H1 (cell line): ENCODE measurements around the gene GCM1. TPM values are rescaled to one million over a fixed set of nuclear protein-coding genes. Genes with fewer than 3 reads are reported as not detected.

ENCODE experiments used
- CTCF ChIA-PET: fragments of 300-600 bp; sonication (Branson Sonifier 250); formaldehyde crosslinking; loops from one replicate; lab custom pipeline; 2021; ENCODE audit not compliant: partially characterized antibody; lab: Charles Lee
- POLR2A ChIA-PET: fragments of 300-600 bp; sonication (Branson Sonifier 250); formaldehyde crosslinking; loops from one replicate; lab custom pipeline; 2021; ENCODE audit warnings: inconsistent platforms; ENCODE audit not compliant: partially characterized antibody; lab: Charles Lee
- DNase-seq, 2 experiments: peaks; one replicate each; pipeline versions ENCODE4 v3.0.0 to v3.0.0-alpha.2; 2010 to 2022; ENCODE audit warnings: low spot score in 2 of 2, low read depth in 1 of 2, mixed read lengths in 1 of 2
- FAIRE-seq: peaks from 2 replicates; lab custom pipeline; 2011; peaks lifted over from hg19 to GRCh38; lab: Jason Lieb, UNC
- H2AFZ ChIP-seq: 2 replicates; pipeline ENCODE4 v1.8.1; 2012; ENCODE audit warnings: low read length, inconsistent platforms
- H2AK5ac ChIP-seq: 2 replicates; pipeline ENCODE4 v1.6.1; 2013; ENCODE audit warnings: low read depth, low read length
- H2BK120ac ChIP-seq: replicated peaks from 2 replicates; pipeline ENCODE3; 2013; ENCODE audit warnings: low read depth, low read length, inconsistent platforms
- H2BK12ac ChIP-seq: 2 replicates; pipeline ENCODE4 v1.6.1; 2013; ENCODE audit warnings: low read depth, low read length
- H2BK15ac ChIP-seq: 2 replicates; pipeline ENCODE4 v1.6.1; 2013; ENCODE audit warnings: low read length
- H2BK20ac ChIP-seq: 2 replicates; pipeline ENCODE4 v1.6.1; 2013; ENCODE audit warnings: low read length
- H2BK5ac ChIP-seq: 2 replicates; pipeline ENCODE4 v1.6.1; 2013; ENCODE audit warnings: low read depth, low read length
- H3K14ac ChIP-seq: 2 replicates; pipeline ENCODE4 v1.6.1; 2013; ENCODE audit warnings: inconsistent platforms; ENCODE audit not compliant: insufficient read length
- H3K18ac ChIP-seq: 2 replicates; pipeline ENCODE4 v1.6.1; 2013; ENCODE audit warnings: low read length; ENCODE audit errors: extremely low read depth
- H3K23ac ChIP-seq: 2 replicates; pipeline ENCODE4 v1.6.1; 2013; ENCODE audit warnings: inconsistent platforms; ENCODE audit not compliant: insufficient read length
- H3K23me2 ChIP-seq: 2 replicates; pipeline ENCODE4 v1.6.1; 2013; ENCODE audit warnings: low read depth, low read length
- H3K27ac ChIP-seq: 2 replicates; pipeline ENCODE4 v1.6.1; 2011; ENCODE audit warnings: low read depth, low read length, inconsistent platforms
- H3K27me3 ChIP-seq, 4 experiments: replicated peaks in 1 of 4; 1 replicate in 1 of 4; 2 replicates in 3 of 4; pipeline versions ENCODE4 v1.6.1 to v1.8.1; 2011 to 2013; ENCODE audit warnings: low read length in 3 of 4, mild to moderate bottlenecking in 3 of 4, inconsistent platforms in 2 of 4, mixed read lengths in 2 of 4, moderate library complexity in 1 of 4; ENCODE audit not compliant: control insufficient read depth in 3 of 4, insufficient read depth in 3 of 4; ENCODE audit errors: extremely low read depth in 1 of 4
- H3K36me3 ChIP-seq, 4 experiments: 2 replicates each; pipeline versions ENCODE4 v1.6.1 to v1.8.1; 2011 to 2013; ENCODE audit warnings: mild to moderate bottlenecking in 4 of 4, low read length in 3 of 4, moderate library complexity in 2 of 4, control low read depth in 1 of 4, inconsistent platforms in 1 of 4; ENCODE audit not compliant: insufficient read depth in 4 of 4, control insufficient read depth in 2 of 4
- H3K4ac ChIP-seq: replicated peaks from 2 replicates; pipeline ENCODE3; 2013; ENCODE audit warnings: low read length, low read depth, mixed read lengths, inconsistent platforms; ENCODE audit not compliant: insufficient read length
- H3K4me1 ChIP-seq, 4 experiments: replicated peaks in 1 of 4; 1 replicate in 1 of 4; 2 replicates in 3 of 4; pipeline versions ENCODE4 v1.6.1 to v1.8.1; 2011 to 2013; ENCODE audit warnings: low read length in 3 of 4, inconsistent platforms in 2 of 4, mixed read lengths in 1 of 4; ENCODE audit not compliant: insufficient read depth in 4 of 4, control insufficient read depth in 3 of 4
- H3K4me2 ChIP-seq, 2 experiments: 2 replicates each; pipeline versions ENCODE4 v1.6.1 to v1.8.1; 2011 to 2013; ENCODE audit warnings: low read depth in 2 of 2, low read length in 2 of 2, control low read depth in 1 of 2, inconsistent platforms in 1 of 2, mild to moderate bottlenecking in 1 of 2; ENCODE audit not compliant: insufficient read depth in 1 of 2
- H3K4me3 ChIP-seq, 4 experiments: fragments of 200-600, 300-600 bp in 1 of 4; sonication (generic), shearing (Covaris generic), sonication (Bioruptor Twin) in 1 of 4; 2 replicates each; pipeline versions ENCODE4 v1.5.1 to v1.8.1; 2011 to 2016; ENCODE audit warnings: low read length in 4 of 4, low read depth in 3 of 4, control low read depth in 2 of 4, inconsistent platforms in 2 of 4, mild to moderate bottlenecking in 2 of 4, mixed read lengths in 1 of 4, moderate library complexity in 1 of 4; ENCODE audit not compliant: insufficient read depth in 2 of 4; ENCODE audit errors: extremely low read depth in 1 of 4
- H3K56ac ChIP-seq: replicated peaks from 2 replicates; pipeline ENCODE3; 2013; ENCODE audit warnings: low read depth, mild to moderate bottlenecking, mixed read lengths, low read length, inconsistent platforms; ENCODE audit not compliant: insufficient read length
- H3K79me1 ChIP-seq: 2 replicates; pipeline ENCODE4 v1.6.1; 2013; ENCODE audit warnings: low read depth, low read length, control low read depth
- H3K79me2 ChIP-seq, 2 experiments: 2 replicates each; pipeline versions ENCODE4 v1.6.1 to v1.8.1; 2012 to 2013; ENCODE audit warnings: low read length in 2 of 2, mild to moderate bottlenecking in 2 of 2, inconsistent platforms in 1 of 2; ENCODE audit not compliant: insufficient read depth in 2 of 2, control insufficient read depth in 1 of 2
- H3K9ac ChIP-seq, 4 experiments: replicated peaks in 1 of 4; 1 replicate in 1 of 4; 2 replicates in 3 of 4; pipeline versions ENCODE4 v1.6.1 to v1.8.1; 2011 to 2013; ENCODE audit warnings: low read depth in 3 of 4, low read length in 3 of 4, control low read depth in 2 of 4, mild to moderate bottlenecking in 2 of 4, moderate library complexity in 2 of 4, inconsistent platforms in 1 of 4; ENCODE audit errors: extremely low read depth in 1 of 4
- H3K9me3 ChIP-seq, 2 experiments: 2 replicates each; pipeline versions ENCODE4 v1.6.1 to v1.8.1; 2012 to 2013; ENCODE audit warnings: mild to moderate bottlenecking in 2 of 2, moderate library complexity in 2 of 2, control low read depth in 1 of 2, inconsistent platforms in 1 of 2, low read depth in 1 of 2, low read length in 1 of 2, mixed read lengths in 1 of 2; ENCODE audit not compliant: insufficient read depth in 2 of 2
- H4K20me1 ChIP-seq, 2 experiments: replicated peaks in 1 of 2; 2 replicates each; pipeline versions ENCODE3 to v1.8.1; 2011 to 2013; ENCODE audit warnings: inconsistent platforms in 2 of 2, low read length in 2 of 2, mild to moderate bottlenecking in 1 of 2; ENCODE audit not compliant: insufficient read depth in 2 of 2, control insufficient read depth in 1 of 2
- H4K5ac ChIP-seq: 2 replicates; pipeline ENCODE4 v1.6.1; 2013; ENCODE audit warnings: low read length, low read depth, mixed read lengths, inconsistent platforms; ENCODE audit not compliant: insufficient read length
- H4K8ac ChIP-seq: 2 replicates; pipeline ENCODE4 v1.8.0; 2013; ENCODE audit warnings: mild to moderate bottlenecking, moderate library complexity, low read length, inconsistent platforms; ENCODE audit not compliant: insufficient read depth; ENCODE audit errors: extremely low read depth
- H4K91ac ChIP-seq: replicated peaks from 2 replicates; pipeline ENCODE3; 2013; ENCODE audit warnings: low read length, mixed read lengths, inconsistent platforms; ENCODE audit not compliant: insufficient read length
- BRCA1 ChIP-seq: IDR thresholded peaks from 2 replicates; pipeline ENCODE4 v1.6.1; 2012; ENCODE audit warnings: low read depth, low read length, improper control_type of control experiment
- CEBPB ChIP-seq: IDR thresholded peaks from 2 replicates; pipeline ENCODE4 v1.6.1; 2012; ENCODE audit warnings: low read depth, low read length
- CHD1 ChIP-seq: IDR thresholded peaks from 2 replicates; pipeline ENCODE4 v1.6.1; 2012; ENCODE audit warnings: low read depth, low read length, improper control_type of control experiment
- CHD2 ChIP-seq: IDR thresholded peaks from 2 replicates; pipeline ENCODE4 v1.6.1; 2012; ENCODE audit warnings: low read length, improper control_type of control experiment
- GTF2F1 ChIP-seq: IDR thresholded peaks from 2 replicates; pipeline ENCODE4 v1.6.1; 2012; ENCODE audit warnings: low read depth, low read length, improper control_type of control experiment, borderline replicate concordance
- KDM1A ChIP-seq: fragments of 200-600, 300-600 bp; sonication (generic); IDR thresholded peaks from 2 replicates; pipeline ENCODE4 v1.7.1; 2016; ENCODE audit warnings: mild to moderate bottlenecking, low read length, borderline replicate concordance
- NANOG ChIP-seq: IDR thresholded peaks from 2 replicates; pipeline ENCODE4 v1.6.1; 2011; ENCODE audit warnings: low read length, low read depth, mild to moderate bottlenecking, inconsistent platforms; ENCODE audit not compliant: insufficient read depth, poor library complexity, severe bottlenecking
- POLR2A ChIP-seq, 2 experiments: IDR thresholded peaks; 1 replicate in 1 of 2; 2 replicates in 1 of 2; pipeline ENCODE4 v1.6.1; 2011; ENCODE audit warnings: low read depth in 2 of 2, low read length in 2 of 2, mild to moderate bottlenecking in 2 of 2; ENCODE audit errors: control extremely low read depth in 1 of 2
- POLR2AphosphoS5 ChIP-seq: IDR thresholded peaks from 2 replicates; pipeline ENCODE4 v1.6.1; 2011; ENCODE audit warnings: low read depth, low read length
- RBBP5 ChIP-seq: IDR thresholded peaks from 2 replicates; pipeline ENCODE4 v1.7.1; 2012; ENCODE audit warnings: low read depth, mild to moderate bottlenecking, inconsistent platforms, low read length, moderate library complexity, borderline replicate concordance
- SRF ChIP-seq: IDR thresholded peaks from 2 replicates; pipeline ENCODE4 v1.6.1; 2011; ENCODE audit warnings: mild to moderate bottlenecking, low read depth, low read length, moderate library complexity
- TBP ChIP-seq: IDR thresholded peaks from 2 replicates; pipeline ENCODE4 v1.6.1; 2011; ENCODE audit warnings: low read depth, low read length, improper control_type of control experiment
- YY1 ChIP-seq: IDR thresholded peaks from 2 replicates; pipeline ENCODE4 v1.6.1; 2011; ENCODE audit warnings: low read depth, mild to moderate bottlenecking, low read length
- WGBS, 2 experiments: shearing (Covaris generic) in 1 of 2; methylation state at CpG; one replicate each; pipeline versions ENCODE4 v1.1.6 to v1.1.7; 2013 to 2015; ENCODE audit warnings: low lambda C conversion rate in 2 of 2, mixed read lengths in 2 of 2, inconsistent platforms in 1 of 2, low coverage in 1 of 2, missing lambda C conversion rate in 1 of 2; ENCODE audit not compliant: insufficient replicate concordance in 2 of 2, insufficient coverage in 1 of 2, insufficient read length in 1 of 2; ENCODE audit errors: extremely low coverage in 1 of 2, missing lambda C conversion rate in 1 of 2; 5-methylcytosine and 5-hydroxymethylcytosine counted together
- polyA plus RNA-seq, 7 experiments: library from polyadenylated mRNA; depleted of rRNA in 3 of 7; stranded (reverse) in 5 of 7; unstranded in 2 of 7; fragments of >200 nt in 5 of 7; fragments of 200-250 nt in 2 of 7; gene quantifications; 1 replicate in 5 of 7; 2 replicates in 1 of 7; 4 replicates in 1 of 7; pipeline versions ENCODE4 v1.2.1 to v1.2.3, GENCODE V29; 2011 to 2013; ENCODE audit warnings: missing spikeins in 2 of 7, mixed read lengths in 2 of 7
- total RNA-seq: library from RNA; stranded (reverse); fragmentation: NEBNext Ultra II Directional; extraction: Animal tissue kit (Norgen Biotek cat#: 25700); gene quantifications from 2 replicates; pipeline ENCODE4 v1.2.1, GENCODE V29; 2021
- TF ChIP-seq, protein P1 (sequence below): IDR thresholded peaks from 2 replicates; pipeline ENCODE4 v1.6.1; 2011; ENCODE audit warnings: low read length, improper control_type of control experiment

The GCM1 gene
- total and polyA plus RNA-seq, 2 of the 8 experiments (the other 6 are each of a cell fraction or from before 2014, with no cell fraction given): not detected

DNA sequence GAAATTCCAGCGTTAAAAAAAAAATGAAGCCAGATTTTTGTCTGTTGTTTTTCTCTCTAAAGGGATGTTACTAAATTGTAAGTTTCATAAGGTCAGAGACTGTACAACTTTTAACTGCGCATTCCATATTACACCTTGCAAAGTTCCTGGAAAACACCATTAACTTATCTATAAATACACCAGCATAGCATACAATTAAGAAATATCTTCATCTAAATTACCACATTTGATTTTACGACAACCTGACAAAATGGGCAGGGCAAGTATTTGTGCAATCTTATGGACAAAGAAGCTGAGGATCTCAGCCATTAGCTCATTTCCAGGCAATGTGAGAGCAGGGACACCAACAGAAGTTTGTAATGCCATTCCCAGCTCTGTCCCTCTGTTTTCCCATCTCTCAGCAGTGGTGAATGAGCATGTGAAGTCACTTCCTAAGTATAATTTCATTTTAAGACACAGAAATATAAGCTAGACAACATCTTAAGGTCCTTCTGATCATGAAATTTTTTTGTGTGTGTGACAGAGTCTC is 12.9 kb upstream of the GCM1 start:
- H2BK15ac ChIP-seq: no peak overlapping the region
- no peak overlapping the region for H3K4ac ChIP-seq
- H2BK20ac ChIP-seq: no peak overlapping the region
- H3K4me3 ChIP-seq: no peak overlapping the region
- H3K56ac ChIP-seq: no peak overlapping the region
- DNase-seq (no peak), FAIRE-seq (no peak)
- H3K9me3 ChIP-seq: no peaks in the 10 kb centered on the region
- H4K5ac ChIP-seq: no peak overlapping the region
- 90% methylated on average over 3 of the region's 3 CpGs; no CpG with 5 or more reads in 1 of the 2 experiments for WGBS, 2 experiments
- H3K14ac ChIP-seq: no peak overlapping the region
- no peaks in the 10 kb centered on the region for H3K79me1 ChIP-seq
- no peak overlapping the region for H2AFZ ChIP-seq
- H3K4me1 ChIP-seq: no peaks in the 10 kb centered on the region
- no peak overlapping the region for H3K23ac ChIP-seq
- no peak overlapping the region for H3K27ac ChIP-seq
- H3K9ac ChIP-seq: no peak overlapping the region
- no peak overlapping the region for H4K91ac ChIP-seq
- no peak overlapping the region for H2BK5ac ChIP-seq
- POLR2A ChIA-PET: no interaction called here
- H2BK120ac ChIP-seq: no peak overlapping the region
- no peak overlapping the region for H3K18ac ChIP-seq
- CTCF ChIA-PET: interaction anchor here (0.6 to 2.7 kb wide), 9 partner anchors 8 to 1694 kb away, joined by 3 to 11 read pairs (median 4); no protein-coding TSS in a partner anchor
- H3K79me2 ChIP-seq: no peaks in the 10 kb centered on the region
- H3K4me2 ChIP-seq: no peak overlapping the region
- TF ChIP-seq KDM1A (no peak), NANOG (no peak), RBBP5 (no peak), POLR2AphosphoS5 (no peak), YY1 (no peak), BRCA1 (no peak), GTF2F1 (no peak), SRF (no peak), POLR2A (IDR thresholded peaks at IDR 0.05; ENCODE audit: control extremely low read depth in 1 of 2, low read depth in 2 of 2, low read length in 2 of 2) (no peak), CHD1 (no peak), CHD2 (no peak), CEBPB (no peak), TBP (no peak)
- TF ChIP-seq, protein P1, sequence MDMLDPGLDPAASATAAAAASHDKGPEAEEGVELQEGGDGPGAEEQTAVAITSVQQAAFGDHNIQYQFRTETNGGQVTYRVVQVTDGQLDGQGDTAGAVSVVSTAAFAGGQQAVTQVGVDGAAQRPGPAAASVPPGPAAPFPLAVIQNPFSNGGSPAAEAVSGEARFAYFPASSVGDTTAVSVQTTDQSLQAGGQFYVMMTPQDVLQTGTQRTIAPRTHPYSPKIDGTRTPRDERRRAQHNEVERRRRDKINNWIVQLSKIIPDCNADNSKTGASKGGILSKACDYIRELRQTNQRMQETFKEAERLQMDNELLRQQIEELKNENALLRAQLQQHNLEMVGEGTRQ: no peak
- TF ChIP-seq, all 59 proteins: peak for 0
- H3K23me2 ChIP-seq: no peaks in the 10 kb centered on the region
- H2BK12ac ChIP-seq: no peak overlapping the region
- H3K36me3 ChIP-seq: no peaks in the 10 kb centered on the region
- H2AK5ac ChIP-seq: no peak overlapping the region
- no peak overlapping the region for H4K8ac ChIP-seq
- no peaks in the 10 kb centered on the region for H3K27me3 ChIP-seq
- no peaks in the 10 kb centered on the region for H4K20me1 ChIP-seq
